AG04449 (cell line): ENCODE results near the gene AP1S1.

Experiments used
- CTCF ChIA-PET: fragments of 350-600 bp; formaldehyde crosslinking; extraction: SDS; loops from one replicate; lab custom pipeline; 2021; ENCODE audit warnings: antibody characterized with exemption; lab: Yijun Ruan, JAX
- POLR2A ChIA-PET: fragments of 400-600, 350-600 bp; formaldehyde crosslinking; extraction: SDS; loops from one replicate; lab custom pipeline; 2020; ENCODE audit warnings: antibody characterized with exemption, inconsistent platforms; lab: Yijun Ruan, JAX
- DNase-seq: peaks from one replicate; pipeline ENCODE4 v3.0.0-alpha.2; 2010; ENCODE audit warnings: low read depth, low spot score
- H3K4me3 ChIP-seq: 2 replicates; pipeline ENCODE4 v1.5.1; 2011; ENCODE audit warnings: low read depth, mild to moderate bottlenecking, control low read depth, low read length
- TF ChIP-seq, protein P1 (sequence below): IDR thresholded peaks from one replicate; pipeline ENCODE4 v1.5.1; 2011; ENCODE audit warnings: mild to moderate bottlenecking, moderate library complexity, low read length, control low read depth, inconsistent platforms; ENCODE audit not compliant: insufficient read depth; ENCODE audit errors: missing control alignments

Gene AP1S1

DNA sequence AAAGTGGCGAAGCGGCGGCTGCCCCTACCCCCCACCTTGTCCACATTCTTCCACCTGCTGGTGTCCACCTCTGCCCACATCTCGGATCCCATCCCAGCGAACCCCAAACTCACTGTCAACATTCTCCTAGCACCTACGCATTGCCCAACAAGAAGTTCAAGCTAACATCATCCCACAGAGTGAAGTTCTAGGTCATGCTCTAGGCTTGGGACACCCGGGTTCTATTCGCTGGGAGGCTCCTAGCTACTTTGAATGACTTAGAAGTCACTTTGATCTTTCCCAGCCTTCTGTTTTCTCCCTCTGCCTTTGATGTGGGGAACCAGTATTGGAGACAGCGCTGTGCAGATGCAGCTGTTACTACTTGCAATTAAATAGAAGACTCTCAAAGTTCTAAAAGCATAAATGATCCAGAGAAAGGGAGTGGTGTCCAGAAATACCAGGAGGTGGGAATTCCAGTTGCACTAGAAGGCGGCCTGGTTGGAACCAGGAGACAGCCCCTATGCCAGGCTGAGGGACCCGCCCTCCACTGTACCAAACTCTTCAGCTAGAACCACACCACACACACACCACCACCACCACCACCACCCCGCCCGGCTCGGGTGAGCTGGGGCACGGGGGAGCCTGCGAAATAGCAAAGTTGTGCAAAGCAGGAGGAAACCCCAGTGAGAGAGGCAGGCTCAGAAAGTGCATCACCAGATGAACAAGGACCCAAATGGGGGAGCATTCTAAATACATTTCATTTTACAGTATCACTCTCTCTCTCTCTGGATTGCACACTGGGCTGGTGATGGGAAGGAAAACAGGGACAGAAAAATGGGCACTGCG lies 16.6 kb downstream of the AP1S1 start:
- no peak for DNase-seq
- POLR2A ChIA-PET = no interaction called here
- TF ChIP-seq, protein P1, sequence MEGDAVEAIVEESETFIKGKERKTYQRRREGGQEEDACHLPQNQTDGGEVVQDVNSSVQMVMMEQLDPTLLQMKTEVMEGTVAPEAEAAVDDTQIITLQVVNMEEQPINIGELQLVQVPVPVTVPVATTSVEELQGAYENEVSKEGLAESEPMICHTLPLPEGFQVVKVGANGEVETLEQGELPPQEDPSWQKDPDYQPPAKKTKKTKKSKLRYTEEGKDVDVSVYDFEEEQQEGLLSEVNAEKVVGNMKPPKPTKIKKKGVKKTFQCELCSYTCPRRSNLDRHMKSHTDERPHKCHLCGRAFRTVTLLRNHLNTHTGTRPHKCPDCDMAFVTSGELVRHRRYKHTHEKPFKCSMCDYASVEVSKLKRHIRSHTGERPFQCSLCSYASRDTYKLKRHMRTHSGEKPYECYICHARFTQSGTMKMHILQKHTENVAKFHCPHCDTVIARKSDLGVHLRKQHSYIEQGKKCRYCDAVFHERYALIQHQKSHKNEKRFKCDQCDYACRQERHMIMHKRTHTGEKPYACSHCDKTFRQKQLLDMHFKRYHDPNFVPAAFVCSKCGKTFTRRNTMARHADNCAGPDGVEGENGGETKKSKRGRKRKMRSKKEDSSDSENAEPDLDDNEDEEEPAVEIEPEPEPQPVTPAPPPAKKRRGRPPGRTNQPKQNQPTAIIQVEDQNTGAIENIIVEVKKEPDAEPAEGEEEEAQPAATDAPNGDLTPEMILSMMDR = no peak
- CTCF ChIA-PET = interaction anchor here (0.6 to 3.1 kb wide), 18 partner anchors 9 to 273 kb away, joined by 3 to 30 read pairs (median 5); partner anchors contain the start of genes PLOD3, TRIM56 and ZNHIT1
- no peak overlapping the region for H3K4me3 ChIP-seq

DNA sequence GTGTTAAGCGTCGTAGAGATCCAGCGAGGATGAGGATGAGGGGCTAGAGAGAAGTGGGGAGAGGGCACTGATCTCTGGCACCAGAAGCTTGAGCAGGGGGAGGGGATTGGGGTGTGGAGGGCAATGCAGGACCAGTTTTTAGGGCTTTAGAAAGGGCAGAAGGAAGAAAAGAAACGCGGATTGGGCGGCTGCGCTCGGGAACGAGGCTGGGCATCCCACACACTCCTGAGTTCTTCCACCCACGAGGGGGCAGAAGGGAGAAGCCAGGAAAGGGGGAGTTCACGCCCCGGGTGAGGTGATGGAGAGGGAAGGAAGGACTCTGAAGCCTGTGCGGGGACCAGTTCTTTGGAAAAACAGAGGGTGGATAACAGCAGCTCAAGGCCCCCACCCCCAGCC lies 17.2 kb downstream of the AP1S1 start:
- no peak for DNase-seq
- H3K4me3 ChIP-seq = no peak overlapping the region
- TF ChIP-seq, protein P1 = peak; percentile 47
- POLR2A ChIA-PET = no interaction called here
- CTCF ChIA-PET = interaction anchor here (0.8 to 3.1 kb wide), 12 partner anchors 13 to 119 kb away, joined by 3 to 30 read pairs (median 12); partner anchors contain the start of genes PLOD3, TRIM56 and ZNHIT1

DNA sequence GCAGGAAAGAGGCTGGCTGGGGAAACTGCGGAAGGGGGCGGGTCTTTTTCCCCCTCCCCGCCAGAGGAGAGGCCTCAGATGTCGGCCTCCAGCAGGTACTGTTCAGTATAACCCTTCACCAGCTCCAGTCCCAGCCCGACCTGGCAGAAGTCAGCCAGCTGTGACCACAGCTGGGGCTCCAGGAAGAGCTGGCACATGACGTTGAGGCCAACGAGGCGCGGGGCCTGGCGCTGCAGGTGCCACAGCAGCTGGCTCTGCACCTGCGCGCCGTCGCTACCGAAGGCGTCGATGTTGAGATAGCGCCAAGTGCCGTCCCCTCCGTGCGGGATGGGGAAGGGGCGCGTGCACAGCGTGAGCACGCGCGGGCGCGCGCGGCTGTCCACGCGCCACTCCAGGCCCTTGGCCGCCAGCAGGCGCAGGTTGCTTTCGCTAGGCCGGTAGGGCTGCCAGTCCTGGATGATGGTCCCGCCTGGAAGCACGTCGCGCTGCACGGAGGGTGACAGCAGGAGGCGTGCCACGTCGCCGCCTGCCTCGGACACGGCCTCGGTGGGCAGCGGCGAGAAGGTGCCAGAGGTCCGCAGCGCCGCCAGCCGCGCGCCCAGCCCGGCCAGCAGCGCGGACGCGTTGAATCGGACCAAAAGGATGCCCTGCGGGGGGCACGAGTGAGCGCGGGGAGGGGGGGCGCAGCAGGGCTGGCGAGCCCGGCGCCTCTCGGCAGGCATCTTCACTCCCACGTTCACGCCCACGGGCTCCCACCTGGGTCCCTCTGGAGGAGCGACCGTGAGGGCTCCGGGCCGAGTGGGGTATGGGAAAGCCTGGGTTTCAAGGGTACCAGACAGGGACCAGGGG lies 18.0 kb downstream of the AP1S1 start:
- no peak overlapping the region for H3K4me3 ChIP-seq
- ChIA-PET POLR2A (interaction anchor here (0.5 kb wide), 1 partner anchor 39 kb away, joined by 6 read pairs; no protein-coding TSS in a partner anchor), CTCF (interaction anchor here (0.9 to 6.9 kb wide), 13 partner anchors 12 to 110 kb away, joined by 3 to 76 read pairs (median 12); partner anchors contain the start of genes PLOD3, TRIM56 and ZNHIT1)
- DNase-seq = no peak
- TF ChIP-seq, protein P1 = no peak

DNA sequence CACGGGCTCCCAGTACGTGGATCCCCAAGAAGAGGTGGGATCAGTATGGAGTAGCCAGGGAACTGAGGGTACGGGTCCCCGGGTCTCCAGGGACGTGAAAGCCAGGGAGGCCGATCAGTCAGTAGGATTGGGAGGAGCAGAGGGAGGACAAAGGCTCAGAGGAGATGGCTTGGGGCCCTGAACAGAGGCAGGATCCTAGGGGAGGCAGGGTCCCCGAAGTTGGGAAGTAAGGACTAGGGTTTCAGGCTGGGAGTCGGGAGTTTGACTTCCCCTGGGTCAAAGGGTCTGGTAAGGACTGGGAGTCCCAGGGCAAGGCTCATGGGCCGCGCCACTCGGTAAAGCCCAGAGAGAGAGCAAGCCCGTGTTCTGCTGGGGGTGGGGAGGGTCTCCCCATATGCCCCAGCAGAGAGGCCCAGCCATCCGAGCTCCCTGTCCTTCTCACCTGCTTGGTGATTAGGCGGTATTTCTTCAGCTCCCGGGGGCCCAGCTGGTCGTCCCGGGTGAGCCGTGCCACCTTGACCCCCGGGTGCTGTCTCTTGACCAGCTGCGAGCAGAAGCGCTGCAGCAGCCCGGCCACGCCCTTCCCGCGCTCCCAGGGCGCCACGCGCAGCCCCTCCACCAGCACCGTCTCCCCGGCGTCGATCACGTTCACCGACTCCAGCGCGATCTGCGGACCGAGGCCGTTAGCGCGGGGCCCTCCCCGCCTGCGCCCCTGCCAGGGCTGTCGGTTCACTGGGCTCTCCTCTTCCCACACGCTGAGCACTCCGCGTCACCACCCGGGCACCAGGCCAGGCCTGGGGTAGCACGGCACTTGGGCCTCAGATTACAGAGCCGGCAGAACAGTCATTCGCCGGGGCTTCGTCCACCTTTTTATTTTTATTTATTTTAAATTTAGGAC lies 18.8 kb downstream of the AP1S1 start:
- ChIA-PET CTCF (interaction anchor here (0.9 to 6.9 kb wide), 7 partner anchors 7 to 114 kb away, joined by 3 to 76 read pairs (median 5); partner anchors contain the start of genes FIS1, VGF and ZNHIT1), POLR2A (interaction anchor here (0.5 to 1.0 kb wide), 2 partner anchors 40 to 46 kb away, joined by 3 to 6 read pairs; no protein-coding TSS in a partner anchor)
- peak overlapping the region; percentile 42 for H3K4me3 ChIP-seq
- no peak for DNase-seq
- TF ChIP-seq, protein P1 = no peak

DNA sequence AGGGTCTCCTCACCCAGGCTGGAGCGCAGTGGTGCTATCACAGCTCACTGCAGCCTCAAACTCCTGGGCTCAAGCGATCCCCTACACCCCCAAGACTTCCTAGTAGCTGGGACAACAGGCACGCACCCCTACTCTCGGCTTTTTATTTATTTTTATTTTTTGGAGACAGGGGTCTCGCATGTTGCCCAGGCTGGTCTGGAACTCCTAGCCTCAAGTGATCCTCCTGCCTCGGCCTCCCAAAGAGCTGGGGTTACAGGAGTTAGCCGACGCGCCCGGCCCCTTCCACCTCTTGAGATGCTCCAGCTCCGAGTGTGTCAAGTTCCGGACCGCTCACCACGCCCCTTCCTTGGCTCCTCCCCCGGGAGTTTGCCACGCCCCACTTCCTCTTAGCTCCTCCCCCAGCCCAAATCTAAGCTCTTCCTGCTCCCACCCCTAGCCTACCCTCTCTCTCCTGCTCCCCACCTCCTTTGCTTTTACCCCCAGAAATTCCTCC lies 19.5 kb downstream of the AP1S1 start:
- H3K4me3 ChIP-seq = peak overlapping the region; percentile 42
- TF ChIP-seq, protein P1 = no peak
- no peak for DNase-seq
- ChIA-PET CTCF (interaction anchor here (0.9 to 6.9 kb wide), 9 partner anchors 8 to 115 kb away, joined by 3 to 76 read pairs (median 4); partner anchors contain the start of genes FIS1, VGF and ZNHIT1), POLR2A (interaction anchor here (1.0 kb wide), 1 partner anchor 46 kb away, joined by 3 read pairs; no protein-coding TSS in a partner anchor)
